Keratinocyte (primary cell): ENCODE data around the gene HABP2. TPM values are rescaled to one million over a fixed set of nuclear protein-coding genes. Genes with fewer than 3 reads are reported as not detected.

Experiments used
- DNase-seq: peaks from one replicate; pipeline ENCODE4 v3.0.0-alpha.2; 2011; ENCODE audit warnings: low read depth, missing footprints, low spot score
- FAIRE-seq: peaks from 2 replicates; lab custom pipeline; 2011; peaks lifted over from hg19 to GRCh38; lab: Jason Lieb, UNC
- H2AFZ ChIP-seq: 2 replicates; pipeline ENCODE4 v1.6.0; 2012; ENCODE audit warnings: low read length, control low read depth, inconsistent platforms; ENCODE audit not compliant: control insufficient read depth
- H3K27ac ChIP-seq: 2 replicates; pipeline ENCODE4 v1.5.1; 2011; ENCODE audit warnings: low read length; ENCODE audit not compliant: control insufficient read depth, insufficient read depth
- H3K27me3 ChIP-seq: 3 replicates; pipeline ENCODE4 v1.6.0; 2011; ENCODE audit warnings: low read length; ENCODE audit not compliant: control insufficient read depth, insufficient read depth; ENCODE audit errors: extremely low read depth
- H3K36me3 ChIP-seq, 2 experiments: 2 replicates in 1 of 2; 3 replicates in 1 of 2; pipeline ENCODE4 v1.5.1; 2011; ENCODE audit warnings: low read length in 2 of 2, mild to moderate bottlenecking in 1 of 2; ENCODE audit not compliant: control insufficient read depth in 2 of 2, insufficient read depth in 2 of 2; ENCODE audit errors: extremely low read depth in 1 of 2
- H3K4me1 ChIP-seq: 3 replicates; pipeline ENCODE4 v1.5.1; 2011; ENCODE audit warnings: low read length; ENCODE audit not compliant: control insufficient read depth, insufficient read depth; ENCODE audit errors: extremely low read depth
- H3K4me2 ChIP-seq: 3 replicates; pipeline ENCODE4 v1.6.0; 2011; ENCODE audit warnings: low read depth, low read length; ENCODE audit not compliant: control insufficient read depth, insufficient read depth; ENCODE audit errors: extremely low read depth
- H3K4me3 ChIP-seq, 3 experiments: fragments of 200-600 bp in 1 of 3; sonication (generic) in 1 of 3; 2 replicates in 2 of 3; 3 replicates in 1 of 3; pipeline ENCODE4 v1.5.1; 2011 to 2016; ENCODE audit warnings: low read length in 3 of 3, mild to moderate bottlenecking in 3 of 3, control low read depth in 2 of 3, inconsistent platforms in 1 of 3, low read depth in 1 of 3, mixed read lengths in 1 of 3, mixed run types in 1 of 3, moderate library complexity in 1 of 3; ENCODE audit not compliant: control insufficient read depth in 2 of 3, insufficient read depth in 2 of 3; ENCODE audit errors: extremely low read depth in 1 of 3
- H3K79me2 ChIP-seq: 2 replicates; pipeline ENCODE4 v1.6.0; 2012; ENCODE audit warnings: low read length; ENCODE audit not compliant: control insufficient read depth, insufficient read depth
- H3K9ac ChIP-seq: 3 replicates; pipeline ENCODE4 v1.6.0; 2011; ENCODE audit warnings: low read length; ENCODE audit not compliant: control insufficient read depth, insufficient read depth; ENCODE audit errors: extremely low read depth
- H3K9me1 ChIP-seq: 3 replicates; pipeline ENCODE4 v1.6.0; 2011; ENCODE audit warnings: low read length; ENCODE audit not compliant: control insufficient read depth, insufficient read depth; ENCODE audit errors: extremely low read depth
- H3K9me3 ChIP-seq: 2 replicates; pipeline ENCODE4 v1.5.1; 2012; ENCODE audit warnings: low read depth, low read length; ENCODE audit not compliant: control insufficient read depth
- H4K20me1 ChIP-seq: 3 replicates; pipeline ENCODE4 v1.6.0; 2011; ENCODE audit warnings: low read length; ENCODE audit not compliant: control insufficient read depth, insufficient read depth; ENCODE audit errors: extremely low read depth
- CTCF ChIP-seq, 3 experiments: IDR thresholded peaks in 1 of 3; conservative IDR thresholded peaks in 1 of 3; optimal IDR thresholded peaks in 1 of 3; 2 replicates in 2 of 3; 3 replicates in 1 of 3; pipeline versions ENCODE3 to v1.5.1; 2011; ENCODE audit warnings: low read length in 3 of 3, mild to moderate bottlenecking in 3 of 3, moderate library complexity in 2 of 3, control low read depth in 1 of 3, inconsistent platforms in 1 of 3; ENCODE audit not compliant: insufficient read depth in 2 of 3; ENCODE audit errors: extremely low read depth in 1 of 3
- EZH2 ChIP-seq: IDR thresholded peaks from one replicate; pipeline ENCODE4 v1.6.1; 2012; ENCODE audit warnings: inconsistent platforms, mild to moderate bottlenecking, low read length, moderate library complexity
- dilution Hi-C: fragments of 300-500 bp; cut with MboI; formaldehyde crosslinking; loops from one replicate; pipeline ENCODE4 v1.7.0; 2020; ENCODE audit warnings: low sequenced_read_pairs; ENCODE audit not compliant: extremely low pct_ligation_motif_present
- polyA plus RNA-seq, 5 experiments: library from polyadenylated mRNA; depleted of rRNA in 3 of 5; stranded (reverse) in 3 of 5; stranded (forward) in 1 of 5; unstranded in 1 of 5; fragments of >200 nt; gene quantifications; 1 replicate in 1 of 5; 2 replicates in 3 of 5; 3 replicates in 1 of 5; pipeline versions ENCODE4 v1.2.1 to v1.2.3, GENCODE V29; 2011 to 2012; ENCODE audit warnings: missing spikeins in 2 of 5, low read depth in 1 of 5, low replicate concordance in 1 of 5

The HABP2 gene
- polyA plus RNA-seq, 1 donor (not counting 4 experiments of a cell fraction or from before 2014, with no cell fraction given): not detected

- H3K4me3 ChIP-seq: no peak overlapping the region
- dilution Hi-C loops: no loop called here
- H3K9ac ChIP-seq: no peak overlapping the region
- no peaks in the 10 kb centered on the region for H3K9me1 ChIP-seq
- DNase-seq: no peak
- no peaks in the 10 kb centered on the region for H3K27me3 ChIP-seq
- H3K4me2 ChIP-seq: no peak overlapping the region
- no peaks in the 10 kb centered on the region for H3K36me3 ChIP-seq
- no peak overlapping the region for H3K27ac ChIP-seq
- no peaks in the 10 kb centered on the region for H3K9me3 ChIP-seq
- H3K4me1 ChIP-seq: no peaks in the 10 kb centered on the region
- FAIRE-seq: no peak
- no peaks in the 10 kb centered on the region for H3K79me2 ChIP-seq
- H4K20me1 ChIP-seq: no peaks in the 10 kb centered on the region
- no peak for TF ChIP-seq CTCF (optimal IDR thresholded peaks at IDR 0.05 in 1 of 3, IDR thresholded peaks at IDR 0.05 in 1 of 3, conservative IDR thresholded peaks at IDR 0.05 in 1 of 3; ENCODE audit: extremely low read depth in 1 of 3, insufficient read depth in 2 of 3, low read length in 3 of 3)
- no peak for TF ChIP-seq EZH2
- H2AFZ ChIP-seq: no peak overlapping the region
These were observed 52.6 kb downstream of the HABP2 start for GRCh38 chr10:113605268-113605978.

GRCh38 chr10:113609704-113610108, 56.9 kb downstream of the HABP2 start:
- DNase-seq (no peak), FAIRE-seq (no peak)
- H3K9me3 ChIP-seq: no peaks in the 10 kb centered on the region
- H3K79me2 ChIP-seq: no peaks in the 10 kb centered on the region
- H3K4me1 ChIP-seq: no peaks in the 10 kb centered on the region
- H3K4me3 ChIP-seq: no peak overlapping the region
- dilution Hi-C loops: no loop called here
- TF ChIP-seq CTCF (optimal IDR thresholded peaks at IDR 0.05 in 1 of 3, IDR thresholded peaks at IDR 0.05 in 1 of 3, conservative IDR thresholded peaks at IDR 0.05 in 1 of 3; ENCODE audit: extremely low read depth in 1 of 3, insufficient read depth in 2 of 3, low read length in 3 of 3): no peak
- TF ChIP-seq EZH2: no peak
- no peak overlapping the region for H3K9ac ChIP-seq
- no peak overlapping the region for H3K27ac ChIP-seq
- no peaks in the 10 kb centered on the region for H3K36me3 ChIP-seq
- no peak overlapping the region for H3K4me2 ChIP-seq
- H3K9me1 ChIP-seq: no peaks in the 10 kb centered on the region
- no peaks in the 10 kb centered on the region for H4K20me1 ChIP-seq
- H3K27me3 ChIP-seq: no peaks in the 10 kb centered on the region
- no peak overlapping the region for H2AFZ ChIP-seq
